Loucy (cell line): ENCODE data around the gene BNIP3.

Source experiments
- H2AFZ ChIP-seq: fragments of 200-600 bp; sonication (generic); 2 replicates; pipeline ENCODE4 v1.6.0; 2016; ENCODE audit warnings: antibody characterized with exemption, mild to moderate bottlenecking, low read length, moderate library complexity
- H3F3A ChIP-seq: fragments of 200-600 bp; 2 replicates; pipeline ENCODE4 v1.6.0; 2016; ENCODE audit warnings: antibody characterized with exemption, low read depth, mild to moderate bottlenecking
- H3K27me3 ChIP-seq: fragments of 200-600 bp; sonication (generic); 2 replicates; pipeline ENCODE4 v1.6.1; 2014; ENCODE audit warnings: low read length, mild to moderate bottlenecking; ENCODE audit not compliant: insufficient read depth, poor library complexity, severe bottlenecking
- H3K36me3 ChIP-seq: fragments of 200-600 bp; sonication (generic); 2 replicates; pipeline ENCODE4 v1.6.1; 2016; ENCODE audit warnings: low read length; ENCODE audit not compliant: insufficient read depth
- H3K4me1 ChIP-seq: fragments of 200-600 bp; sonication (generic); 2 replicates; pipeline ENCODE4 v1.5.1; 2014; ENCODE audit warnings: low read length, mild to moderate bottlenecking; ENCODE audit not compliant: insufficient read depth, poor library complexity, severe bottlenecking
- H3K4me2 ChIP-seq: fragments of 200-600 bp; sonication (generic); 2 replicates; pipeline ENCODE4 v1.6.0; 2014; ENCODE audit warnings: antibody characterized with exemption, low read length, low read depth, mild to moderate bottlenecking; ENCODE audit not compliant: poor library complexity, severe bottlenecking
- H3K4me3 ChIP-seq: fragments of 200-600 bp; sonication (generic); 2 replicates; pipeline ENCODE4 v1.5.1; 2014; ENCODE audit warnings: low read length, mild to moderate bottlenecking, mixed read lengths; ENCODE audit not compliant: poor library complexity, severe bottlenecking
- H3K79me2 ChIP-seq: fragments of 200-600 bp; sonication (generic); 2 replicates; pipeline ENCODE4 v1.6.1; 2014; ENCODE audit warnings: low read length; ENCODE audit not compliant: insufficient read depth
- H3K9ac ChIP-seq: fragments of 200-600 bp; sonication (generic); 2 replicates; pipeline ENCODE4 v1.6.0; 2014; ENCODE audit warnings: mild to moderate bottlenecking, low read depth, low read length, moderate library complexity; ENCODE audit not compliant: poor library complexity, severe bottlenecking
- H3K9me2 ChIP-seq: fragments of 200-600 bp; sonication (generic); replicated peaks from 2 replicates; pipeline ENCODE4 v1.6.1; 2016; ENCODE audit warnings: low read depth, low read length, mixed read lengths
- H3K9me3 ChIP-seq: fragments of 200-600 bp; sonication (generic); 2 replicates; pipeline ENCODE4 v1.6.1; 2014; ENCODE audit warnings: mild to moderate bottlenecking, antibody characterized with exemption, low read length, low read depth; ENCODE audit not compliant: insufficient read depth
- H4K20me1 ChIP-seq: fragments of 200-600 bp; sonication (generic); 2 replicates; pipeline ENCODE4 v1.6.0; 2014; ENCODE audit warnings: antibody characterized with exemption, low read length, mild to moderate bottlenecking; ENCODE audit not compliant: insufficient read depth, poor library complexity, severe bottlenecking
- CTCF ChIP-seq: fragments of 200-600 bp; sonication (generic); conservative IDR thresholded peaks from 2 replicates; pipeline ENCODE4 v1.5.1; 2014; ENCODE audit warnings: mild to moderate bottlenecking, antibody characterized with exemption, low read length
- EZH2phosphoT487 ChIP-seq: fragments of 200-600 bp; IDR thresholded peaks from 2 replicates; pipeline ENCODE4 v1.6.1; 2018; ENCODE audit warnings: antibody characterized with exemption, mild to moderate bottlenecking, moderate library complexity, borderline replicate concordance

The BNIP3 gene

DNA sequence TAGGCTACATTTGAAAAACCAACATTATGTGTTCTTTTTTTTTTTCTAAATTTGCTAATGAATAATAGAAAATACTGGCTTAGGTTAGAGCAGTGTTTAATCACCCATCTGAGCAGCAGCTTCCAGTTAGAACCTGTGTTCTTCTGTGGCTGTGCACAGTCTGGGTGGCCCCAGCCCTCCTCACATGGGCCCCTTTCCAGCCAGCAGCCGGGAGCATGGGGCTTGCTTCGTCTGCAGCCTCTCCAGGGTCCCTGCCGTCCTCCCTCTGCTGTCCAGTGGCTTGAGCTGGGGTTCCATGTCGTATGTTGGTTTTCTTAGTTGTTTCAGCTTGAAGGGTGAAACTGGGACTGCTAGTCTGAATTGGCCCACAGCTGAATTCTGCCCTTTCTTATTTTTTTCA is 37.3 kb downstream of the BNIP3 start:
- Histone ChIP-seq H4K20me1 (peaks cover 7% of the 10 kb centered on the region), H3K36me3 (peaks cover 91% of the 10 kb centered on the region; the same call in 1 of the 2 replicates), H3K79me2 (peaks cover 8% of the 10 kb centered on the region; the same call in 1 of the 2 replicates), H3K9ac (no peak overlapping the region), H3K4me1 (no peaks in the 10 kb centered on the region), H3K4me3 (no peak overlapping the region), H2AFZ (no peak overlapping the region), H3K9me3 (no peaks in the 10 kb centered on the region), H3K9me2 (no peaks in the 10 kb centered on the region), H3F3A (no peaks in the 10 kb centered on the region), H3K4me2 (no peak overlapping the region), H3K27me3 (no peaks in the 10 kb centered on the region)
- no peak for TF ChIP-seq CTCF
- no peak for TF ChIP-seq EZH2phosphoT487

- Histone ChIP-seq H3K4me1 (no peaks in the 10 kb centered on the region), H2AFZ (no peak overlapping the region), H3F3A (no peaks in the 10 kb centered on the region), H3K9me3 (no peaks in the 10 kb centered on the region), H3K79me2 (peaks cover 13% of the 10 kb centered on the region; the same call in 1 of the 2 replicates), H3K9me2 (no peaks in the 10 kb centered on the region), H4K20me1 (peaks cover 11% of the 10 kb centered on the region), H3K4me2 (no peak overlapping the region), H3K4me3 (no peak overlapping the region), H3K27me3 (no peaks in the 10 kb centered on the region), H3K36me3 (peaks cover 86% of the 10 kb centered on the region; the same call in 1 of the 2 replicates), H3K9ac (no peak overlapping the region)
- TF ChIP-seq CTCF (peak; percentile 65), EZH2phosphoT487 (no peak)
These were observed 38.5 kb downstream of the BNIP3 start for GRCh38 chr10:131943021-131943814.

GRCh38 chr10:131942455-131942854 is 39.3 kb downstream of the BNIP3 start:
- Histone ChIP-seq H3K9me3 (no peaks in the 10 kb centered on the region), H3K4me2 (no peak overlapping the region), H3F3A (no peaks in the 10 kb centered on the region), H3K4me3 (no peak overlapping the region), H3K36me3 (peaks cover 86% of the 10 kb centered on the region; the same call in 1 of the 2 replicates), H3K9me2 (no peaks in the 10 kb centered on the region), H3K79me2 (peaks cover 20% of the 10 kb centered on the region; the same call in 1 of the 2 replicates), H3K4me1 (no peaks in the 10 kb centered on the region), H4K20me1 (peaks cover 18% of the 10 kb centered on the region), H3K27me3 (no peaks in the 10 kb centered on the region), H2AFZ (no peak overlapping the region), H3K9ac (no peak overlapping the region)
- no peak for TF ChIP-seq CTCF
- no peak for TF ChIP-seq EZH2phosphoT487
